Ovary (tissue), 3 donors: ENCODE measurements around the gene TTLL11.

Experiments used
- CTCF ChIP-seq, 3 donors: fragments of 450-650 bp in 2 of 3; fragments of 200-600 bp in 1 of 3; IDR thresholded peaks; one replicate each; pipeline versions ENCODE4 v1.5.1 to v1.8.0; 2016 to 2022; ENCODE audit warnings: antibody characterized with exemption in 3 of 3, mild to moderate bottlenecking in 1 of 3
- EP300 ChIP-seq: sonication (generic); formaldehyde crosslinking; IDR thresholded peaks from one replicate; pipeline ENCODE4 v1.6.1; 2017; ENCODE audit warnings: antibody characterized with exemption
- POLR2A ChIP-seq: fragments of 450-650 bp; IDR thresholded peaks from one replicate; pipeline ENCODE4 v1.6.1; 2017; ENCODE audit warnings: antibody characterized with exemption, mild to moderate bottlenecking, moderate library complexity
- donor health status: DM: no; HTN: no; CAD: no.

GRCh38 chr9:121935739-121936138 is 157.4 kb downstream of the TTLL11 start:
- TF ChIP-seq POLR2A (no peak), CTCF (IDR thresholded peaks at IDR 0.05) (no peak), EP300 (no peak)
